ENCODE measurements around the gene OPCML.

OPCML gene

DNA sequence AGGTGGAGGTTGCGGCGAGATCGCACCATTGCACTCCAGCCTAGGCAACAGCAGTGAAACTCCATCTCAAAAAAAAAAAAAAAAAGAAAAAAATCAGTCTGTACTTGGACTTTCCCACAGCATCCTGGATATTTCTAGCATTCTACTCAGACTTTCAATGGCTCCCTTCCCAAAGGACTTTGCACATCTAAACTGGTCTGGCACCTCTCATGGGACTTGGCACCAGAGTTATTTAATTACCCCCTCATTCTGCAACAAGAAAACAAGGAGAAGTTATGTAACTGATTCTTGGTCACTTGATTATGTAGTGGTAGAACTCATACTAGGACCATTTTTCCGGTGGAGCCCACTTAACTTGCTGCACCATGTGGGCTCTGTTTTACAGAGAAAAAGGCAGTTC lies 519.5 kb downstream of the OPCML start:
- DNase-seq = no peak

DNA sequence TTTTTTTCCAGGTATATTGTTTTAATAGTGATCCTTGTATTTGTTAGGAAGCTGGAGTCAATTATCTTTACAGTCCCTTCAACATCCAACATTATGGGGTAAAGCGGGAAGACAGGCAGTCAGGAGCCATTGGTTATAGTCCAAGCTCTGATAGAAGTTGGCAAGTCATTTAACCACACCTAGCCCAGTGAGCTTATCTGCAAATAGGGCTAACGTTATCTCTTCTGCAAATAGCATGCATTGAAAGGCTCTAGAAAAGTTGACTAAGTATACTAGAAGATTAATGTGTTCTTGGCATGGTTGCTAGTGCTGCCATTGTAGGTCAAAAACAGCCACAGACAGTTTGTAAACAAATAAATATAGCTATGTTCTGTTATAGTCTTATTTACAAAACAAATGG lies 520.7 kb downstream of the OPCML start:
- no peak for DNase-seq

DNA sequence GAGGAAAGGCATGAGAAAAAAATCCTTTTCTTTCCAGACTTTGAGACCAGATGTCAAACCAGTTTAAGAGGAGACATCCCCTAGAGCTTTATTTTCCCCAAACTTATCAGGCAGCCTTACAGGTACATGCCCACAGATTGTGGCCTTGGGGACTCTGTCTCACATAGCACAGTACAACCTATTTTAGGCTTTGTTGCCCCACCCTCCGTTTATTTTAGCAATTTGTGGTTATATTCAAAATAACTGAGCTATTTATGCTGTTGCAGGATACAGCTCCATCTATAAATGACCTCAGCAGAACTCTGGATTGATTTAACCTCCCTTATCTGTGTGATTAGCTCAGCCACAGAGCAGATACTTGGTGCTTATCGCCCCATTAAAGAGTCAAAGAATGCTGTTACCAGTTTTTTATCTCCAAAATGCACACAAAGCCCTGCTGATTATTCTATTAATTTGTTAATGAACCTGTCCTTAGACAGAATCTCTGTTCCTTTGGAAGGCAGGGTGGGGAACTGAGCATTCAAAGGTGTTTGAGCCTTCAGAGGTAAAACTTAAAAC lies 525.2 kb downstream of the OPCML start:
- no peak for DNase-seq

DNA sequence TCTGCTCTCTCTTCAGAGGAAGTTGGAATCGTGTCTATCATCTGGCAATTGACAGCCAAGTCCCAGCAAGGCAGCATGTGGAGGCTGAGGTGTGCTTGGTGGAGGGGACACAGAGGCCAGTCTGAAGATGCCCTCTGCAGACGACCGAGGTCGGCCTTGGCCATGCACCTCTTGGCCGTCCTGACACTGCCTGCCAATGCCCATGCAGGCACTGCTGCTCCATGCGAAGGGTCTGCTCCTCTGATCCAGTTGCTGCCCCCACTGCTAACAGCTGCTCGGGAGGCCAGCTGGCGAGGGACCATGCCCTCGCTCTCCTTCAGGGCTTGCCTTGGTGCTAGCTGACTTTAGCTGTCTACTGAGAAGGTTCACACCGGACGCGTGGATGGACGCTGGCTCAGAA lies 527.9 kb downstream of the OPCML start:
- no peak for DNase-seq

DNA sequence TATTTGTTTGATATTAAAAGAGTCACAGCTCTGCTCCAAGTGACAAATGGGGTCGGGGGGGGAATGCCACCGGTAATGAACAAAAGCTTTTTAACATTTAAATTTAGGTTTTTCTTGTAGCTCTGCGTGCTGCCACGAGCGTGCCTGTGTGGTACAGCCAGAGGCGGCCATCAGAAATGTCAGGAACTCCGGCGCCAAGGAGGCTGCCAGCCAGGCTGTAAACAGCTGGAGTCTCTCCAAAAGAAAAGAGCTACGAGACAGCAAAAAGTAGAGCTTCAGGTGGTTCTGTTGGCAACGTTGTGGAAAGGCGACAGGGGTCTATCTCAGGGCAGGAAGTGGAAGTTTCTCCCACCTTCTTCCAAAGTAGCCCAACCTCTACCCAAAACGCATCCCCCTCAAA lies 532.8 kb downstream of the OPCML start:
- no peak for DNase-seq

DNA sequence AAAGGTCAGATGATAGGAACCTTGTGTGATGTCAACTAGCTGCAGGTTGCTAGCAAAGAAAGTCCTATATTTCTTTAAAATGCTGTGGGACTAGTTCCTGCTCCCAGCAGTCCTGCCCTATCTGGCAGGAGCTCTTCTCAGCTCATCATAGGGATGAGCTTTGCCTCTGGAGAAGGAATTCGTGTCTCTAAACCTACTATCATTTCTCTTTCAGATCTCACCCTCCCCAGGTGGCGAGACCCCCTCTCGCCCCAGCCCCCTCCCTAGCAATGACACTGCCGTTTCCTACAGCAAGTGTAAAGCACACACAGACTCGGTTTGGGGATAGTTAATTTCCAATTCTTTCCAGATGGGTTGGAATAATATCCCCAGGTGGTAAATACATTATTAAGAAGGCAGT lies 533.3 kb downstream of the OPCML start:
- no peak for DNase-seq

DNA sequence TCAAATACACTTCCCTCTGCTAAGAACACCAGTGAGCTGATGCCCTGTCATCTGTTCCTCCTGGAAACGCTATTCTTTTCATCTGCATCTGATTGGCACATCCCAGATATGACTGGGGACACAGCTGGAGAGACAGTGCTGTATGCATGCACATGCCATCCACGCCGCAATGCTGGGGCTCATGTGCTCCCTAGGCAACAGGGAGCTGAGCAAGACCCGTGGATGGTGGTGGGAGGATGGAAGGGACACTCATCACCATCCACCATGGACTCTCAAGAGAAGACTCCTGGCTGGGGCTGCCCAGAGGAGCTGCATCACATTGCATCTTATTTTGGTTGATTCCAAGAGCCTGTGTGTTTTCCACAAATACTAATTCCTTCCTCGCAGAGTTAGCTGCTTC lies 534.9 kb downstream of the OPCML start:
- DNase-seq = no peak

DNA sequence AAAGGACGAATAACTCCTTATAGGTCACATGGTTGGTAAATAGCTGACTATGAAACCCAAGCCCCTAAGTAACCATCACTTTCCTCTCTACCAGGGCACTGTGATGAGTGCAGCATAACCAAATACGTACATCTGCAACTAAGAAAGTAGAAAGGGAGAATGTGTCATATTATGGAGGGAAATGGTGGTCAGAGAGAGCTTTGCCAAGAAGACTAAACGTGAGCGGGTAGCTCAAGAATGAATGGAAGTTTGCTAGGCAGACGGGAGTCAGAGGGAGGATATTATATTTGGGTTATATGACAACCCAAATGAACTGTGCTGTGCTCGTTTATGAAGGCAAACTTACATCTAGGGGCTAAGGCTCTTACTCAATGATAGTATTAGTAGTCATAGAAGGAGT lies 537.3 kb downstream of the OPCML start:
- no peak for DNase-seq

DNA sequence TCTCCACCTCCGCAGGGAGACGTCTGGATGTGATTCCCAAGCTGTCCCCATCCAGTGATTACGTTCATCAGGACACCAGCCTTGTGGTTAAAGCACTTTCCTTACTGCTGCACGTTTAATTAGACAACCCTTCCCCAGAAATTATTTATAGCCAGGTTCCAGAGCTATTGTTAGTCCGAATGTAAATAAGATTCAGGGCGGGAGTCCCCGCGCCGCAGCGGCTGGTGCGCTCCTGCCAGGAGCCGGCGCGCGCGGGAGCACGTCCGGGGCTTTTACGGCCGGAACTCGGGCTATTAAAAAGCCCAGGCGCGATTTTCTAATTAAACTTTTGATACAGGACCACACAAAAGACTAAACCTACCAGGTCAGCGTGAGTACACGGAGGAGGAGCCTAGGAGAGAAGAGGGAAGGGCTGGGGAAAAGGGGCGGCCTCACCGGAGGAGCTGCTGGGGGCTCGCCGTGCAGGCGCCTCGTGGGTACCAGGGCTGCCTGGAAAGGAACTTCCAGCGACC lies 538.3 kb downstream of the OPCML start:
- DNase-seq = no peak

DNA sequence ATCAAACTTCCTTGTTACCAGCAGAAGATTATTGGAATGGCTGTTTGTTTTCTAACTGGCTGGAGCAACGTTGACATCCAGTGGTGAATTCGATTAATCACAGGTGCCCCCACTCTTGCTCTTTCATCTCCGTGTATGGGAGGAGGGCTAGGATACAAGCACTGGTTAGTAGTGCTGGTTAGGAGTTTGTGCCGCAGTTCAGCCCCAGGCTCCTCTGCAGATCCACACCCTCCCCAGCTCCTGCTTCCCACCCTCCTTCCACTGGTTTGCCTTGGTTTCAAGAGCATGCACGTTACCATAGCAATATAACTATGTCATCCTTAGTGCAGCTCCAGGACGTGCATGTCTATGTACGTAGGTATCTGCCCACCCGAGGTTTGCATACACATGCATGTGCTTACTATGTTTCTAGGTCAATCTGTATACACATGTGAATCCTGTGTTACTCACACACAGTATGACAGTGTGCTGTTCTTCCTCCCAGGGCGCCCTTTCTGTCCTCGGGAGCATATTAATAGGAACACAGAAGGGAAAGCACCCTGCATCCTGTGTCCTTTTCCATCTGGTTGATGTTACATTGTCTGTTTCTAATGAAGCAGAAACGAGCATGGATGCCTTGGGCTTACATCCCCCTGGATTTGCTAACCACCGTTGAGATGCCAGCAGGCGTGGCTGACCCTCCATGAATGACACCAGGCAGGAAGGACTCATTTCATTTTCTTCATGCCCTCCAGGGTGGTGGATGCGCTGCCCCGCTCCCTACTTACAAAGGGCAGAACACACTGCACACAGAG lies 539.3 kb downstream of the OPCML start:
- DNase-seq = no peak

DNA sequence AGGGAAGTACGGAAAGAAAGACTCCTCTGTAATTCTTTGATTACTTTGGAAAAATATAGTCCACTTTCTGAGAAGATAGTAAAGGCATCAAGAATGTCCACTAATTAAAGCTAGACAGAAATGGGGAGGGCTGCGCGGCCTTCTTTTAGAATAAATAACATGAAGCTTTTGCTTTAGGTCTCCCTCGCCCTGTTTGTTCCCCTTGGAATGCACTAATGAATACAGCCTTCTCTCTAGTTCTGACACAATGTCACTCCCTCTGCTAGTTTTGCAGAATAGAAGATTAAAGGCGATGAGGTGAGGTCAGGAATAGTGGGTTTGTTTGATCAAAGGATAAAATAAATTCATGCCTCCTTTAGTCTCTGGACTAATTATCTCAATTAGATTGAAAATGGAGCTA lies 543.9 kb downstream of the OPCML start:
- no peak for DNase-seq

DNA sequence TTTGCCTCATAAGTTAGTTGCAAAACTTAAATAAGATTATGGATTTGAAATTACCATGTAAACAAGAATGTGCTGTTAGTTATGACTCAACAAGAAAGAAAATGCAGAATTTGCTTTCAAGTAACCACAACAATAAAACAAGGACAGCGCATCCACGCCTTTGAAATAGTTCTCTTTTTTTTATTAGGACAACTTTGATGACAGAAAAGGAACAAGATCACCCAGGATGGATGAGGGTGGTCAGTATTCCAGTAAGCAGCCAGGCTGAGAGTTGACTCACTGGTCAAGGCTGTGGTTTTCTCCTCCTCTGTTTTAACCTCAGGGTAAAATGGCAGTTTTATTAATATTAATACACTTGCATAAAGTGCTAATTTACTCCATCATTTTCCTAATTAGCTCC lies 544.4 kb downstream of the OPCML start:
- DNase-seq = no peak

DNA sequence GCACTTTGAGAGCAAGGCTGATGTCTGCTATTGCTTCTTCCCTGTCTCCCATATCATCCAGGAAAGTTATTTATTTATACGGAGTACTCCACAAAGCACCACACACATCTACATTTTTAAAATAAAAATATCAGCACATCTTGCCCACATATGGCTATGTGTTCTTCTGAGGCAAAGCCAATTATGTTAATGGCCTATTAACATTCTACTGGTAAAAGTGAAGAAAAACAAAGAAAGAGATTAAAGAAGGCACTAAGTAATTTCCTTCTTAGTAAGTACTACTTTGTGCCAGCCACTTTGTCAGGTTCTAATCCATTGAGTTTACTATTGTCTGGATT lies 548.7 kb downstream of the OPCML start:
- DNase-seq = no peak

DNA sequence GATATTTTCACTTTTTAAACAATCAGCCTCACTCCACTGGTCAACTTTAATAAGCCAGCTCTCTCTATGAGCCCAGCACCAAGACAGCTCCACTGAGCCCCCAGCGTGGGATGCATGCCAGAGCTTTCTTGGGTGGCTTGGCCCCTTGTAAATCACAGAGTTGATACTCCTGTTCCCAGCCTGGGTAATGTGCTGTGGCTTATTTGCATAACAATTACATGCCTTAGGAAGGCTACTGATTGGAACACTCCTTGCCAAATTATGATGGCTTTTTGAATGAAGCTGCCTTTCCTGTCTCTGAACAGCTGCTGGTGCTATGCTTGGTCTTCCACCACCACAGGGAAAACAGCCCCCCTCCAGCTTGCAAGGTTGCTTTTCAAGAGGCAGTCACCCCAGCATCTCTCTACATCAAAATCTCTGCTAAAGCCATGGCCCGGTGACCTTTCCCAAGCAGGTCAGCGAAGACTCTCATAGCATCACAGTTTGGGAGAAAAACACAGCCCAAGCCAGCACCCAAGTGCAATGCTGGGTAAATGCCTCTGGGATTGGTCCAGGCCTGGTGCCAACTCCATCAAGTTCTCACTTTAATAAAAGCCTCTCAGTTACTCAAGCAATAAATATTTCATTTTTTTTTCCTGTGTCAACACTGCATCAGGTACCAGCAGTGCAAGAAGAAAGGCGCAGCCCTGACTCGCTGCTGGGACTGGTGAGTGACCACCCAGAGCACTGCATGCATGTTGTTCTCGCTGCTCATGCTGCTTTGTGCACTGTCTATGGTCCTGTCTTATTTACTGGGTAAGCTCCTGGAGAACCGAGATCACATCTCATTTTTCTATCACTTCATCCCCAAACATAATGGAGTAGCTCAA lies 549.3 kb downstream of the OPCML start:
- DNase-seq = no peak

DNA sequence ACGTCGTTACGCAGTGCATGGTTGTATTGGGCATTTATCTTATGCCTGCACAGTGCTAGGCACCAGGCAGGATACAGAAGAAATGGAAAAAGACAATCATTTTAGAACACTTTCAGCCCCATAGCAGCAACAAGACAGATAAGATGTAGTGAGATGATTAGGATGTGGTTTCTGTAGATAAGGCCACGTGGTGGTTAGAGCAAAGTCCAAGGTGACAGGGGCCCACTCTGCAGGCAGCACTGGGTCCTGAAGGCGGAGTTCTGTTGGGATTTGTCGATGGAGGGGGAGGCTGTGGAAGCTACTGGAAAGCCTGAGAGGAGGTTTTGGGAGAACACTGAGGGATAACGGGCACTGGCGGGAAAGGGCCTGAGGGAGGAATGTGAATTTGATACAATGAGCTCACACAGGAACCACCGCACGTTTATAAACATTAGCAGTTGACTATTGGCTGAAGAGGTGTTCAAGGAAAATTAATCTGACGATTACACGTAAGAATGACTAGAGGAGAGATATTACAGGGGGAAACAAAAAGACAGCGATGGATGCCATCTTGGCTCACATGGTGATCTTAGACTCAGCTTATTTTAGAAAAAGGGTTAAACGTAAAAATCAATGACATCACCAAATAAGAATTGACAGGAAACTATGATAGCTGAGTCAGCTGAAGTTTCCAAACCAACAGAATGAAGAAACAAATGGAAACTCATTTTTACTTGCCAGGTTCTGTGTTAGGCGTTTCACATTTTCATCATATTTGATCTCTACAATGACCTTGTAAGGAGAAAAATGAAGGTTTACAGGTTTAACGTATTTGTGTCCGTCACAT lies 551.0 kb downstream of the OPCML start:
- no peak for DNase-seq

DNA sequence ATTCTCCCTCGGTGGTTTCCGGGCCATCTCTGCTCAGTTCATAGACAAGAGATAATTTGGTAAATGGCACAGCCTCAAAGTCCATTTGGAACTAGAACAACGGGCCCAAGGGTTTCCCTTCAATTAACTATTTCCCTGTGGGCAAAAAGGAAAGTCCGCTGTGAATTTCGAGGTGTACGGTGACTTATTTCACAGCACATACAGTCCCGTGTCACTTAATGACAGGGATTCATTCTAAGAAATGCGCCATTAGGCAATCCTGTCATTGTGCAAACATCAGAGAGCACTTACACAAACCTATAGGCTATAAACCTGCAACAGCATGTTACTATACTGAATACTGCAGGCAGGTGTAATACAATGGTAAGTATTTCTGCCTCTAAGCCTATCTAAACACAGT lies 551.6 kb downstream of the OPCML start:
- no peak for DNase-seq

DNA sequence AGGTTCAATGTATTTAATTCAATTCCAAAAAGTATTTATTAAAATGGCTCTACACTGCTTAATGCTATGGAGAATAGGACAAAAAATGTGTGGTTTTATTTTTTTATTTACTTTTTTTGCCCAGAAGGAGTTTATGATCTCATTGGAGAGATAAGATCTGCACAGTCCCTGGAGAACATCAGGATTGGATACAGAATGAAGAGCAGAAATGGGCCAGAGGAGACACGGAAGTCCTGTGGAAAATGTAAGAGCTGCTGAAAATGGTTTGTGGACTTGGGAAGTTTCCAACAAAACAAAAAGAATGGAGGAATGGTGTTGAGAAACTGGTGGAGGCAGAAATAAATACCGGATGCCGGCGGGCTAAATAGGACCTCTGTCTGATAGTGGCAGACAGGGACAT lies 554.6 kb downstream of the OPCML start:
- DNase-seq = no peak

DNA sequence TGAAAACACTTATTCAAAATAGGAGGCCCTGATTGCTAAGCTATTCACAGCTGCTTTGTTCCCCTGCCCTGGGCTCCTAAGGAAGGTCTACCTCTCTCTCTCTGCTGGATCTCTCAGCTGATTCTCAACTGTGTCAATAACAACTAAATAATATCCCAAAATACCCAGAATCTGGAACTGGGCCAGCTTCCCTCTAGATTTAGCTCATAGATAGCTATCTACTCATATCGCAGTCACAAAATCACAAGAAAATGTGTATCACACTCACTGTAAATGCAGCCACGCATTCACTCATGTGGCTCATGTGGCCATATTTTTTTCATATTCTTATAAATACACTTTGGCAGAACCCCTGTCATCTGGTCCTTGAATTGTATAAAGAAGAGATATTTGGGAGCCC lies 555.1 kb downstream of the OPCML start:
- no peak for DNase-seq

DNA sequence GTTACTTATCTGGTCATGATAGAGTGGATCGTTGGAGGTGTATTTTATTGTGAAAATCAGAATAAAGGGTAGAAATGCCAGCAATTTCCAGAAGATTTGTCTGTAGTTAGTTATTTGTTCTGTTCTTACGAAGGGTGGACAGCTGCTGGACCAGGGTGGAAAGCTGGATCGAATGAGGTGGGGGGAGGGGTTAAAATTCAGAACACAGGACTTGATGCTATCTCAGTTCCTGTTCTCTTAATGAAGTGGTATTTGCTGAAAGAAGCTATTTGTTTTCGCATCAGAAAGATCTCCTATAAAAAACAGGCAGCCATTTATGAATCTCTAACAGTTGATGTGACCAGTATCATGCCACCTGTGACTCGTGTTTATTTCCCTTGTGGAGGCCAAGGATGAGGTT lies 556.2 kb downstream of the OPCML start:
- DNase-seq = no peak

DNA sequence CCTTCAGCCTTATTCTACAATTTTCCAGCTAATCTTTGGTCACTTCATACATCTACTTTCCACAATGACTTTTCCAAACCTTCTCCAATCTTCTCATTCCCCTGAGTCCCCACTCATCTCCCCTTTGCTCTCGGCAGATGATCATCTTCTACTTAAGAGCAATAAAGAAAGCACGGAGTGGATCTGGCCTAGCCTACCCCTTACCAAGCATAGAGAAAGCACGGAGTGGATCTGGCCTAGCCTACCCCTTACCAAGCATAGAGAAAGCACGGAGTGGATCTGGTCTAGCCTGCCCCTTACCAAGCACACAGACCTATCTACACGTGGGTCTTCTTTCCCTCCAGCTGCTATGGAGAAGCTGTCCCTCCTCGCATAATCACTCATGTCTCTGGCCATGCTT lies 558.6 kb downstream of the OPCML start:
- DNase-seq = no peak

DNA sequence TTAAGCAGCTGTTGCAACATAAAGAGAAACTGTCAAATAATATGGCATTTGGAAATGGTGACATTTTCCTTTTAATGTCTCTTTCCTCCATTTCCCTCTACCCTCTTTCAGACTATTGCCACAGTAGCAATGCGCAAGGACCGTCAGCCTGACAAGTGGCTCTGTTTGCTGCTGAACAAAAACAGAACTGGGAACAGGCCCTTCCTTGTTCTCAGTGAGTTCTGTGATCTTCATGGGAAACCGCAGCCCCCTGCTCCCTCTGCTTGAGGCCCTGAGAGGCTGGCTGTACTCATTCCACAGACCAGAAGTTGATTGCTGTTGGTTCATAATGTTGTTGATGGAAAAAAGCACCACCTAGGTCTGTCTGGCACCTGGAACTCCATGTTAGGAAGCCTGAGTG lies 559.7 kb downstream of the OPCML start:
- no peak for DNase-seq

DNA sequence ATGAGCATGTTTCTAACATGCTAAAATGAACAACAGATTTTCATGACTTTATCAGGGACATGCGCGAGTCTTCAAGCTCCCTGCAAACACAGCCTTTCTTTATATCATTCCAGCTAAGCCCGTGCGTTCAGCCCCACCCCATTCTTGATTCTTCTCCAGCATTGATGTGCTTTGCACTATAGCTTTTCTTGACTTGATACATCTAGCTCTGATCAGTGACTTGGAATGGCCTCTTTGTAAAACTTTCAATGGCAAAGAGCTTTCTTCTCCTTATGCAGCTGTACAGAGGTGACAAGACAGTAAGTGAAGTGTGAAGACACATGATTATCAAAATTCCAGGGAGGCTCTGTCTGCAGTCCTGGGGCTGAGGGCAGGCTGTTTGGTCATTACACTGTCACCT lies 561.0 kb downstream of the OPCML start:
- DNase-seq = no peak

DNA sequence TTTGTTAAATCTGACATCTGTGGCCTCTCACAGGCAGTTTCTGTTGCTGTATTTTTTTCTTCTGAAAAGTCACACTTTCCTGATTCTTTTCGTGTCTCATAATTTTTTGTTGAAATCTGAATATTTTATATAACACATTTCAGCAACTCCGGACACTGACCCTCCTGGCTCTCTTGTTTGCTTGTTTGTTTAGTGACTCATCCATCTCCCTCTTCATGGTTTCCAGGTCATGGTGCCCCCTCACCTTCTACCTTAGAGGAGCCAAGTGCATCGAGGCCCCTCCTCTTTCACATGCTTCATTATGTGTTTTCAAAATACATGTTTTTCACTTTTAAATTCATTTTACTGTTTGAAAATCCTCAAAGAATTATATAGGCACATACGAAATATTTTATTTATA lies 562.4 kb downstream of the OPCML start:
- DNase-seq = no peak
